Natural killer cell (primary cell): ENCODE data around the gene IRS1. TPM values are rescaled to one million over a fixed set of nuclear protein-coding genes. Genes with fewer than 3 reads are reported as not detected.

Experiments
- ATAC-seq, 3 donors: fragments of 150-1000 bp in 2 of 3; fragments of 200-7000 bp in 1 of 3; cut with Tn5 transposase; 1 replicate in 1 of 3; 2 replicates in 2 of 3; pipeline ENCODE4 v1.10.0; 2021; ENCODE audit warnings: mild to moderate bottlenecking in 2 of 3, moderate library complexity in 2 of 3
- DNase-seq, 2 donors: peaks; one replicate each; pipeline versions ENCODE4 v3.0.0 to v3.0.0-alpha.2; 2013 to 2021; ENCODE audit warnings: mixed read lengths in 1 of 2
- H3K27ac ChIP-seq: one replicate; pipeline ENCODE4 v1.5.1; 2013; ENCODE audit warnings: mild to moderate bottlenecking, low read length
- H3K27me3 ChIP-seq: one replicate; pipeline ENCODE4 v1.6.1; 2013; ENCODE audit warnings: low read length; ENCODE audit not compliant: control insufficient read depth, insufficient read depth
- H3K36me3 ChIP-seq: one replicate; pipeline ENCODE4 v1.6.1; 2013; ENCODE audit warnings: low read length; ENCODE audit not compliant: control insufficient read depth, insufficient read depth
- H3K4me1 ChIP-seq: one replicate; pipeline ENCODE4 v1.6.1; 2013; ENCODE audit warnings: low read length; ENCODE audit not compliant: control insufficient read depth, insufficient read depth
- H3K4me3 ChIP-seq: one replicate; pipeline ENCODE4 v1.5.1; 2013; ENCODE audit warnings: low read length
- H3K9me3 ChIP-seq: one replicate; pipeline ENCODE4 v1.6.1; 2013; ENCODE audit warnings: low read length; ENCODE audit not compliant: control insufficient read depth, insufficient read depth
- H3K27ac Mint-ChIP-seq, 2 donors: one replicate each; pipeline ENCODE4 v1.8.0; 2022; ENCODE audit warnings: mild to moderate bottlenecking in 2 of 2, mixed read lengths in 2 of 2, moderate library complexity in 1 of 2
- H3K27me3 Mint-ChIP-seq, 2 donors: one replicate each; pipeline ENCODE4 v1.8.0; 2022; ENCODE audit warnings: low read depth in 2 of 2, mixed read lengths in 2 of 2
- H3K36me3 Mint-ChIP-seq: one replicate; pipeline ENCODE4 v1.8.0; 2022; ENCODE audit warnings: mixed read lengths
- H3K4me1 Mint-ChIP-seq, 2 donors: one replicate each; pipeline ENCODE4 v1.8.0; 2022; ENCODE audit warnings: mixed read lengths in 2 of 2
- H3K4me3 Mint-ChIP-seq: one replicate; pipeline ENCODE4 v1.8.0; 2022; ENCODE audit warnings: mild to moderate bottlenecking, moderate library complexity, mixed read lengths
- H3K9me3 Mint-ChIP-seq, 2 donors: one replicate each; pipeline ENCODE4 v1.8.0; 2022; ENCODE audit warnings: mixed read lengths in 2 of 2
- WGBS: methylation state at CpG from one replicate; pipeline ENCODE4 v1.1.7; 2013; ENCODE audit warnings: missing lambda C conversion rate; ENCODE audit not compliant: insufficient coverage; 5-methylcytosine and 5-hydroxymethylcytosine counted together
- intact Hi-C: fragments of 100-400 bp; cut with micrococcal nuclease; formaldehyde crosslinking; loops from one replicate; pipeline ENCODE4 v1.14.2; 2022
- total RNA-seq, 4 donors: library from RNA; stranded (reverse); fragments of 120-200 nt in 1 of 4; gene quantifications; one replicate each; pipeline versions ENCODE4 v1.2.3 to v1.2.4, GENCODE V29; 2013 to 2022
- TF ChIP-seq, protein P1 (sequence below): fragments of 200-600 bp; IDR thresholded peaks from one replicate; pipeline ENCODE4 v1.8.0; 2022; ENCODE audit warnings: antibody characterized with exemption

The IRS1 gene
- total RNA-seq, 3 donors from 2014 or later (not counting 1 experiment from before 2014, with no cell fraction given), result 0.09 to 0.55 (median 0.36) TPM

DNA sequence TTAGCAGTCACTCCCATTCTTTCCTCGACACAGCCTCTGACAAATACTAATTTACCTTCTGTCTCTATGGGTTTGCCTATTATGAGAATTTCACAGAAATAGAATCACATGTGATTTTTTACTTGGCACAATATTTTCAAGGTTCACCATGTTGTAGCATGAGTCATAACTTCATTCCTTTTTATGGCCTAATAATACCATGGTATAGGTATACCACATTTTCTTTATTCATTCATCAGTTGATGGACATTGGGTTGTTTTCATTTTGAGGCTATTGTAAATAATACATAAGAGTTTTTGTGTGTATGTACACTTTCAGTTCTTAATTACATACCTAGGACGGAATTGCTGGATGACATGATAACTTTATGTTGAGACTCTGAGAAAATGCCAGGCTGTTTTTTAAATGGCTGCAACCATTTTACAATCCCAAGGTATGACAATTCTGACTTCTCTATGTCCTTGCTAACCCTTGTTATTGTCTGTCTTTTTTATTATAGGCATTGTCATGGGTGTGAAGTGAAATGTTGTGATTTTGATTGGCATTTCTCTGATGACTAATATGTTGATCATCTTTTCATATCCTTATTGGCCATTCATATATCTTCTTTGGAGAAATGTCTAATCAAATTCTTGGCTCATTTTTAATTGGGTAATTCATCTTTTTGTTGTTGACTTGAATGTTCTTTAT is 87.9 kb downstream of the IRS1 start:
- no peak for ATAC-seq
- H3K9me3 ChIP-seq, result no peaks in the 10 kb centered on the region
- no peak for DNase-seq
- Mint-ChIP-seq H3K27me3 (peaks cover 0 to 3% of the 10 kb centered on the region in 2 donors), H3K36me3 (no peaks in the 10 kb centered on the region), H3K27ac (no peak overlapping the region), H3K4me1 (no peaks in the 10 kb centered on the region), H3K9me3 (peaks cover 0 to 5% of the 10 kb centered on the region in 2 donors), H3K4me3 (no peak overlapping the region)
- 100% methylated on average over 1 of the region's 2 CpGs for WGBS
- intact Hi-C loops, result no loop called here
- H3K27me3 ChIP-seq, result peaks cover 2% of the 10 kb centered on the region
- no peaks in the 10 kb centered on the region for H3K36me3 ChIP-seq
- H3K27ac ChIP-seq, result no peak overlapping the region
- H3K4me3 ChIP-seq, result no peak overlapping the region
- H3K4me1 ChIP-seq, result no peaks in the 10 kb centered on the region
- TF ChIP-seq, protein P1, sequence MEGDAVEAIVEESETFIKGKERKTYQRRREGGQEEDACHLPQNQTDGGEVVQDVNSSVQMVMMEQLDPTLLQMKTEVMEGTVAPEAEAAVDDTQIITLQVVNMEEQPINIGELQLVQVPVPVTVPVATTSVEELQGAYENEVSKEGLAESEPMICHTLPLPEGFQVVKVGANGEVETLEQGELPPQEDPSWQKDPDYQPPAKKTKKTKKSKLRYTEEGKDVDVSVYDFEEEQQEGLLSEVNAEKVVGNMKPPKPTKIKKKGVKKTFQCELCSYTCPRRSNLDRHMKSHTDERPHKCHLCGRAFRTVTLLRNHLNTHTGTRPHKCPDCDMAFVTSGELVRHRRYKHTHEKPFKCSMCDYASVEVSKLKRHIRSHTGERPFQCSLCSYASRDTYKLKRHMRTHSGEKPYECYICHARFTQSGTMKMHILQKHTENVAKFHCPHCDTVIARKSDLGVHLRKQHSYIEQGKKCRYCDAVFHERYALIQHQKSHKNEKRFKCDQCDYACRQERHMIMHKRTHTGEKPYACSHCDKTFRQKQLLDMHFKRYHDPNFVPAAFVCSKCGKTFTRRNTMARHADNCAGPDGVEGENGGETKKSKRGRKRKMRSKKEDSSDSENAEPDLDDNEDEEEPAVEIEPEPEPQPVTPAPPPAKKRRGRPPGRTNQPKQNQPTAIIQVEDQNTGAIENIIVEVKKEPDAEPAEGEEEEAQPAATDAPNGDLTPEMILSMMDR, result no peak

DNA sequence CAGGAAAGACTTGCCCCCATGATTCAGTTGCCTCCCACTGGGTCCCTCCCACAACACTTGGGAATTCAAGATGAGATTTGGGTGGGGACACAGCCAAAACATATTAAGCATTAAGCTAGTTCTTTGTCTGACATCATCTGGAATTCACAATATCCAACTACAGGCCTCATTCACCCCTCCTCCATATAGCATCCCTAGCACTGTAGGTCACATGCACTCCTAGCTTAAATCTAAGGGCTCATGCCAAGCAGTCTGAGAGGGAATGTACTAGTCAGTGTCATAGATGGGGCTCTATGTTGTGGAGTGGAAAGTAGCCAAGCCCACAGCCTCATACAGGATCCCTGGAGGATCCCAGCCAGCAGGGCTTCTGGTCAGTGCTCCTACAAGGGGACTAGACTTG is 92.1 kb downstream of the IRS1 start:
- H3K4me3 ChIP-seq, result no peak overlapping the region
- ATAC-seq (no peak), DNase-seq (no peak)
- Mint-ChIP-seq H3K27me3 (peaks cover 0 to 2% of the 10 kb centered on the region in 2 donors), H3K4me3 (no peak overlapping the region), H3K4me1 (no peaks in the 10 kb centered on the region), H3K36me3 (no peaks in the 10 kb centered on the region), H3K27ac (no peak overlapping the region), H3K9me3 (no peaks in the 10 kb centered on the region)
- TF ChIP-seq, protein P1, result no peak
- no peaks in the 10 kb centered on the region for H3K36me3 ChIP-seq
- intact Hi-C loops, result no loop called here
- no peak overlapping the region for H3K27ac ChIP-seq
- H3K4me1 ChIP-seq, result no peaks in the 10 kb centered on the region
- H3K9me3 ChIP-seq, result no peaks in the 10 kb centered on the region
- H3K27me3 ChIP-seq, result no peaks in the 10 kb centered on the region

DNA sequence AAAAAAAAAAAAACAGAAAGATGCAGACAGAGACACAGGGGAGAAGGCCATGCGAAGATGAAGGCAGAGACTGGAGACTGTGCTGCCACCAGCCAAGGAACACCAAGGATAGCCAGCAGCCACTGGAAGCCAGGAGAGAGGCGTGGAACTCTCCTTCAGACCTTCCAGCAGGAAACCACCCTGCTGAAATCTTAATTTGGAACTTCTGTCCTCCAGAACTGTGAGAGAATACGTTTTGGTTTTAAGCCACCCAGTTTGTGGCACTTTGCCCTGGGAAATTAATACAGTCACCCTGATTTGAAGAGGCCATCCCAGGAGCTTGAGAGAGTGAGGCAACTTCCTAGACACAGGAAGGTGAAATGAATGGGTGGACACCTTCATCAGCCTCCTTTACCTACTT is 93.7 kb downstream of the IRS1 start:
- Histone ChIP-seq H3K9me3 (no peaks in the 10 kb centered on the region), H3K27ac (no peak overlapping the region), H3K27me3 (no peaks in the 10 kb centered on the region), H3K4me3 (no peak overlapping the region), H3K4me1 (no peaks in the 10 kb centered on the region), H3K36me3 (no peaks in the 10 kb centered on the region)
- Mint-ChIP-seq H3K4me3 (no peak overlapping the region), H3K4me1 (no peaks in the 10 kb centered on the region), H3K27me3 (peaks cover 2 to 7% of the 10 kb centered on the region in 2 donors), H3K9me3 (no peaks in the 10 kb centered on the region), H3K36me3 (no peaks in the 10 kb centered on the region), H3K27ac (no peak overlapping the region)
- TF ChIP-seq, protein P1, result no peak
- 84% methylated on average over 3 of the region's 3 CpGs for WGBS
- intact Hi-C loops, result no loop called here
- no peak for DNase-seq
- no peak for ATAC-seq
